Posterior vena cava (tissue), 2 donors: ENCODE measurements around the gene DNAH9. TPM values are rescaled to one million over a fixed set of nuclear protein-coding genes. Genes with fewer than 3 reads are reported as not detected.
A peak's percentile ranks its signal among the peaks of the same experiment; 100 is the strongest.

Experiments used
- DNase-seq: peaks from one replicate; pipeline ENCODE4 v3.0.0-alpha.2; 2020; ENCODE audit warnings: low spot score
- intact Hi-C, 2 donors: fragments of 100-400 bp; cut with DNase I; formaldehyde crosslinking; loops; one replicate each; pipeline versions ENCODE4 v1.14.1 to v1.14.2; 2022 to 2023
- total RNA-seq, 2 donors: library from RNA; stranded (reverse); fragmentation: NEBNext Ultra II Directional; extraction: Animal tissue kit (Norgen Biotek cat#: 25700); gene quantifications; one replicate each; pipeline ENCODE4 v1.2.1, GENCODE V29; 2021
- donor health status: DM: yes; HTN: yes; CAD: no.
- donor health status: DM: yes; HTN: yes; CAD: no.

Gene DNAH9
- total RNA-seq, 2 donors from 2014 or later: 0.14 to 0.46 TPM

GRCh38 chr17:11986179-11986941 is 388.1 kb downstream of the DNAH9 start:
- no peak for DNase-seq
- intact Hi-C loops: no loop called here

- intact Hi-C loops: no loop called here
- DNase-seq: no peak
Observed at GRCh38 chr17:11986942-11987329, 388.7 kb downstream of the DNAH9 start.

- intact Hi-C loops: no loop called here
- DNase-seq: no peak
Observed at GRCh38 chr17:11990363-11990983, 392.2 kb downstream of the DNAH9 start.

- intact Hi-C loops: no loop called here
- no peak for DNase-seq
Observed at GRCh38 chr17:11991461-11991860, 393.2 kb downstream of the DNAH9 start.

GRCh38 chr17:11996722-11997146 is 398.5 kb downstream of the DNAH9 start:
- intact Hi-C loops: no loop called here
- DNase-seq: no peak

- intact Hi-C loops: no loop called here
- peak; percentile 99 for DNase-seq
Observed at GRCh38 chr17:11997147-11997971, 399.1 kb downstream of the DNAH9 start, which contains the start of gene ZNF18. ZNF18 (minus strand) TSS chr17:11997475; CDS start chr17:11992829, 4,646 bp downstream.

GRCh38 chr17:11997972-11998233 is 399.6 kb downstream of the DNAH9 start:
- DNase-seq: no peak
- intact Hi-C loops: no loop called here

- intact Hi-C loops: no loop called here
- DNase-seq: no peak
Observed at GRCh38 chr17:11999696-12000095, 401.4 kb downstream of the DNAH9 start.

- no peak for DNase-seq
Observed at GRCh38 chr17:12007466-12007865, 409.2 kb downstream of the DNAH9 start.

More at GRCh38 chr17:12007466-12007865, 409.2 kb downstream of the DNAH9 start:
- intact Hi-C loops: no loop called here
